Mucosa of descending colon (tissue), 3 donors: ENCODE results near the gene SPRED2. TPM values are rescaled to one million over a fixed set of nuclear protein-coding genes. Genes with fewer than 3 reads are reported as not detected.

Experiments
- ATAC-seq: fragments of 200-7000 bp; cut with Tn5 transposase; one replicate; pipeline ENCODE4 v1.9.1; 2020; ENCODE audit warnings: mild to moderate bottlenecking, moderate library complexity
- DNase-seq, 3 donors: peaks; one replicate each; pipeline ENCODE4 v3.0.0-alpha.2; 2020
- H3K36me3 ChIP-seq: fragments of 200-600 bp; one replicate; pipeline ENCODE4 v1.8.0; 2021; ENCODE audit warnings: low read depth, mild to moderate bottlenecking
- H3K4me1 ChIP-seq: fragments of 200-600 bp; one replicate; pipeline ENCODE4 v1.8.0; 2021; ENCODE audit warnings: low read depth, mild to moderate bottlenecking
- H3K4me3 ChIP-seq: fragments of 200-600 bp; one replicate; pipeline ENCODE4 v1.8.0; 2021; ENCODE audit warnings: mild to moderate bottlenecking
- H3K9me3 ChIP-seq: fragments of 200-600 bp; one replicate; pipeline ENCODE4 v1.8.0; 2021; ENCODE audit warnings: mild to moderate bottlenecking
- intact Hi-C, 2 donors: fragments of 100-400 bp; cut with DNase I in 1 of 2; cut with micrococcal nuclease in 1 of 2; formaldehyde crosslinking; loops; one replicate each; pipeline versions ENCODE4 v1.11.0 to v1.11.1; 2022; cut with DNase I, micrococcal nuclease
- total RNA-seq, 3 donors: library from RNA; stranded (reverse); fragmentation: NEBNext Ultra II Directional in 2 of 3; extraction: Animal tissue kit (Norgen Biotek cat#: 25700) in 2 of 3; gene quantifications; one replicate each; pipeline versions ENCODE4 v1.2.1 to v1.2.4, GENCODE V29; 2021 to 2023
- TF ChIP-seq, protein P1 (sequence below): fragments of 200-600 bp; IDR thresholded peaks from one replicate; pipeline ENCODE4 v1.8.0; 2022; ENCODE audit warnings: antibody characterized with exemption, mild to moderate bottlenecking
- donor health status: DM: no; HTN: no; CAD: no; lungs with moderate emphysema.
- donor health status: DM: no; HTN: no; CAD: no.
- donor health status: DM: no; HTN: yes; CAD: no.

The SPRED2 gene
- total RNA-seq, 3 donors from 2014 or later = 38.1 to 65.0 (median 43.4) TPM

DNA sequence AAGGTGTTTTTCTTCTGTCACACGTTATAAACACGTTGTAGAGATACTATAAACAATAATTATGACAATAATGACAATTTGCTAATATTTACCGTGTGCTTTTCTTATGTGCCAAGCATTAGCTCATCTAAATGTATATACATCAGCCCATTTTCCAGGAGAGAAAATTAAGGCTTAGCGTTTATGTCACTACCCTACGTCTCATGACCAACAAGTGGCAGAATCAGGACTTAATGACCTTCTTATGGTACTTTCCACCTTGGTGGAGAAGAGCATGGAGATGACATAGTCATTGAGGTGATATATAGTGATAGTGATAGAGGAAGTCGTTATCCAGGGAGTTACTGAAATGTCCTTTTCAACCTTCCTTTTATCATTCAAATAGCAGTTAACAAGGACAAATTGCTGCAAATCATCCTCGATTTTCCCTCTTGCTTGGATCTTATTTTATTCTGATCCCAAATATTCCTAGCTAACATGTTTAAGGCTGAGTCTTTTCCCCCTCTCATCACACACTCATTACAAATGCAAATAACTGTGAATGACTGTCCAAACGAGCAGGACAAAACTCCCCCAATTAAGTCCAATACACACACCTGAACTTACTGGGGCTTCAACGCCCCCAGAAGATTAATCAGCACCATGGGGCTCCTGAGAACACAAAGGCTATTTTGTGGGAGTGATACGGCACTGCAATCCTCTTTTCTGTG, 27.3 kb downstream of the SPRED2 start:
- TF ChIP-seq, protein P1, sequence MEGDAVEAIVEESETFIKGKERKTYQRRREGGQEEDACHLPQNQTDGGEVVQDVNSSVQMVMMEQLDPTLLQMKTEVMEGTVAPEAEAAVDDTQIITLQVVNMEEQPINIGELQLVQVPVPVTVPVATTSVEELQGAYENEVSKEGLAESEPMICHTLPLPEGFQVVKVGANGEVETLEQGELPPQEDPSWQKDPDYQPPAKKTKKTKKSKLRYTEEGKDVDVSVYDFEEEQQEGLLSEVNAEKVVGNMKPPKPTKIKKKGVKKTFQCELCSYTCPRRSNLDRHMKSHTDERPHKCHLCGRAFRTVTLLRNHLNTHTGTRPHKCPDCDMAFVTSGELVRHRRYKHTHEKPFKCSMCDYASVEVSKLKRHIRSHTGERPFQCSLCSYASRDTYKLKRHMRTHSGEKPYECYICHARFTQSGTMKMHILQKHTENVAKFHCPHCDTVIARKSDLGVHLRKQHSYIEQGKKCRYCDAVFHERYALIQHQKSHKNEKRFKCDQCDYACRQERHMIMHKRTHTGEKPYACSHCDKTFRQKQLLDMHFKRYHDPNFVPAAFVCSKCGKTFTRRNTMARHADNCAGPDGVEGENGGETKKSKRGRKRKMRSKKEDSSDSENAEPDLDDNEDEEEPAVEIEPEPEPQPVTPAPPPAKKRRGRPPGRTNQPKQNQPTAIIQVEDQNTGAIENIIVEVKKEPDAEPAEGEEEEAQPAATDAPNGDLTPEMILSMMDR = no peak
- Histone ChIP-seq H3K36me3 (no peaks in the 10 kb centered on the region), H3K4me3 (no peak overlapping the region), H3K9me3 (no peaks in the 10 kb centered on the region), H3K4me1 (peaks cover 8% of the 10 kb centered on the region)
- intact Hi-C loops = no loop called here
- DNase-seq (no peak), ATAC-seq (no peak)

DNA sequence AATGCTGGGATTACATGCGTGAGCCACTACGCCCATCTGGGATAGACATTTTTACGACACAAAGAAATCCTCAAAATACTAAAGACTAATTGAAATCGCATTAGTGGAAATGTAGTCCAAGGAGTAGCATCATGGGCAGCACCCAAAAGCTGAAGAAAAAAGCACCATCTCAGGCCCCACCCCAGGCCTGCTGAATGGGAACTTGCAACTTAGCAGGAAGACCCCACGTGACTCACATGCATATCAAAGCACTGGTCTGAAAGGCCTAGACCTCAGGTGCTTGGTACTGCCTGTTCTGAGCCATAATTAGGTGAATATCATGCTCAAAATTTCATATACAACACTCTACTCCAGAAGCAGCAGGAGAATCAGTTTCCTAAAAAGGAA, 28.9 kb downstream of the SPRED2 start:
- TF ChIP-seq, protein P1 = no peak
- Histone ChIP-seq H3K36me3 (no peaks in the 10 kb centered on the region), H3K4me3 (no peak overlapping the region), H3K4me1 (peaks cover 8% of the 10 kb centered on the region), H3K9me3 (no peaks in the 10 kb centered on the region)
- intact Hi-C loops = no loop called here
- ATAC-seq = no peak
- DNase-seq = no peak

DNA sequence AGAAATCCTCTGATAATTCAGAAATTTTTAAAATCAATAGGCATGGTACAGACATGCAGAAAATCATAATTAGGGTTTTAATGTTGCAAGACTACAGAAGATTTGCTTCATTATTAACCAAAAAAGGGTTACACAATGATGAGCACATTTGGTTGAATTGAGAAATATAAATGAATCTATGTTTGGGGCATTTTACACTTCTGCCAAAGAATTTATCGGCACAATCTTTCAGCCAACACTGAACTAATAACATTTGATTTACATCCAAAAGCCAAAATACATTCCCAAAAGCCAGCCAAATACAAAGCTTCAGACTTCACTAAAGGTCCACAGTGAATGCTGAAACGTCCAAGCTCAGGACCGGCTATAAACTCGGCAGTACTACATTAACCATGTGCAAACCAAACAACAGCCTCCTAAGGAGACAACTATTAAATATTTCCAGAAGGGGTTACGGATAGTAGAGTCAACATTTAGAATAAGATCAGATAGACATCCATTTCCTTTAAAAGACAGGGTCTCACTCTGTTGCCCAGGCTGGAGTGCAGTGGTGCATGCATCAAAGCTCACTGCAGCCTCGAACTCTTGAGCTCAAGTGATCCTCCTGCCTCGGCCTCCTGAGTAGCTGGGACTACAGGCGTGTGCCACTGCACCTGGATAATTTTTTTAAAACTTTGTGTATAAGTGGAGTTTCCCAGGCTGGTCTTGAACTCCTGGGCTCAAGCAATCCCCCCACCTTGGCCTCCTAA, 29.4 kb downstream of the SPRED2 start:
- Histone ChIP-seq H3K36me3 (no peaks in the 10 kb centered on the region), H3K4me1 (peaks cover 8% of the 10 kb centered on the region), H3K9me3 (no peaks in the 10 kb centered on the region), H3K4me3 (no peak overlapping the region)
- TF ChIP-seq, protein P1 = no peak
- intact Hi-C loops = no loop called here
- DNase-seq = no peak
- no peak for ATAC-seq

DNA sequence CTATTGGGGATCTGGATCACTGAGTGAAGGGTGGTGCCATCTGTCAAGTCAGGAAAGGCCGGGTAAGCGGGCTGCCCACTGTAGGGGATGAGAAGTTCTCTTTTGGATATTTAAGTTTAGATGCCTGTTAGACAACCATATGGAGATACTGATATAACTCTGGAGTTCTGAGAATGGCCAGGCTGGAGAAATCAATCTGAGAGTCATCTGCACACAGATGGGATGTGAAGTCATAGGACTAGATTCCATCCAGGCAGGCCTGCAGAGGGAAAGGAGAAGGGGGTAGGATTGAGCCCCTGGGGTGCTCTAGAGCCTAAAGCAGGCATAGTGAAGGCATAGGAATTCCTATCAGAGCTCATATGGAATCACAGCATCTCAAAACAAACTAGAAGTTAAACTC, 30.1 kb downstream of the SPRED2 start:
- DNase-seq (no peak), ATAC-seq (no peak)
- Histone ChIP-seq H3K4me1 (peaks cover 11% of the 10 kb centered on the region), H3K4me3 (no peak overlapping the region), H3K9me3 (no peaks in the 10 kb centered on the region), H3K36me3 (no peaks in the 10 kb centered on the region)
- intact Hi-C loops = no loop called here
- TF ChIP-seq, protein P1 = no peak

DNA sequence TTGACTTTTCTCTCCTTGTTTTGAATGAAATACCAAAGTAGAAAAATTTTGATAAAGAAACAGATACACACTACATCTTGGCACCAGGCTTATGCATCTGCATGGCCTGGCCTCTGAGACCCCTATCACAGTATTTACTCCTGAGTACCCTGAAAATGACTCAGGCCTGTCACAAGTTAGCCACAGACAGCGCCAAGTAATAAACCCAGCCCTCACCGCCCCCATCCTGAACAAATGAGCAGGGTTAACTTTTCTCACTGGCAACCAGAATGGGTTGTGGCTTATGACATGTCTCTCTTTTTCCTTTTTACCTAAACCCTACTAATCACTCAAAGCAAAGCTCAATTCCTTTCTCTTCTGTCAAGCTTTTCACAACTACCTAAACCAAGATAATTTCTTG, 35.3 kb downstream of the SPRED2 start:
- ATAC-seq (peak; percentile 18), DNase-seq (no peak)
- Histone ChIP-seq H3K4me3 (no peak overlapping the region), H3K9me3 (no peaks in the 10 kb centered on the region), H3K36me3 (no peaks in the 10 kb centered on the region), H3K4me1 (peaks cover 18% of the 10 kb centered on the region)
- intact Hi-C loops = no loop called here
- TF ChIP-seq, protein P1 = no peak
